Endothelial cell of umbilical vein (primary cell): ENCODE data around the gene KDM3B. TPM values are rescaled to one million over a fixed set of nuclear protein-coding genes. Genes with fewer than 3 reads are reported as not detected.

Source experiments
- BruUV-seq: library from RNA; stranded (reverse); fragments of 400-500 nt; replicated peaks from 2 replicates; lab custom pipeline; 2021; lab: Mats Ljungman, UMichigan
- CTCF ChIA-PET: fragments of 300-600, 350-600 bp; sonication (Branson Sonifier 250); formaldehyde crosslinking; loops from one replicate; lab custom pipeline; 2021; ENCODE audit warnings: antibody characterized with exemption, inconsistent platforms; lab: Charles Lee
- POLR2A ChIA-PET: fragments of 300-600, 350-600 bp; sonication (Branson Sonifier 250); formaldehyde crosslinking; loops from one replicate; lab custom pipeline; 2021; ENCODE audit warnings: antibody characterized with exemption, inconsistent platforms; lab: Charles Lee
- DNase-seq: peaks from one replicate; pipeline ENCODE4 v3.0.0-alpha.2; 2011; ENCODE audit warnings: low read depth, low spot score
- FAIRE-seq: peaks from 2 replicates; lab custom pipeline; 2011; peaks lifted over from hg19 to GRCh38; lab: Jason Lieb, UNC
- H2AFZ ChIP-seq: 2 replicates; pipeline ENCODE4 v1.6.0; 2012; ENCODE audit warnings: low read depth, low read length, control low read depth, inconsistent platforms
- H3K27ac ChIP-seq: 2 replicates; pipeline ENCODE4 v1.5.1; 2011; ENCODE audit warnings: low read depth, mild to moderate bottlenecking, control low read depth, low read length, moderate library complexity; ENCODE audit not compliant: insufficient read depth
- H3K27me3 ChIP-seq, 2 experiments: 2 replicates each; pipeline versions ENCODE4 v1.6.0 to v1.6.1; 2011; ENCODE audit warnings: low read length in 2 of 2, mixed read lengths in 1 of 2; ENCODE audit not compliant: control insufficient read depth in 2 of 2, insufficient read depth in 2 of 2
- H3K36me3 ChIP-seq, 2 experiments: 2 replicates in 1 of 2; 3 replicates in 1 of 2; pipeline ENCODE4 v1.5.1; 2011; ENCODE audit warnings: low read length in 2 of 2, mild to moderate bottlenecking in 1 of 2, moderate library complexity in 1 of 2; ENCODE audit not compliant: control insufficient read depth in 2 of 2, insufficient read depth in 2 of 2; ENCODE audit errors: extremely low read depth in 1 of 2
- H3K4me1 ChIP-seq: 3 replicates; pipeline ENCODE4 v1.5.1; 2011; ENCODE audit warnings: mild to moderate bottlenecking, low read length; ENCODE audit not compliant: control insufficient read depth, insufficient read depth; ENCODE audit errors: extremely low read depth
- H3K4me2 ChIP-seq: 2 replicates; pipeline ENCODE4 v1.6.1; 2011; ENCODE audit warnings: low read length, control low read depth, mixed read lengths; ENCODE audit not compliant: insufficient read depth
- H3K4me3 ChIP-seq, 3 experiments: fragments of 200-600 bp in 1 of 3; sonication (generic), shearing (Covaris generic) in 1 of 3; replicated peaks in 1 of 3; 2 replicates each; pipeline ENCODE4 v1.5.1; 2011 to 2016; ENCODE audit warnings: control low read depth in 3 of 3, low read length in 3 of 3, mild to moderate bottlenecking in 2 of 3, inconsistent platforms in 1 of 3, low read depth in 1 of 3, moderate library complexity in 1 of 3; ENCODE audit not compliant: insufficient read depth in 1 of 3
- H3K79me2 ChIP-seq: 2 replicates; pipeline ENCODE4 v1.6.0; 2012; ENCODE audit warnings: low read length, inconsistent platforms; ENCODE audit not compliant: control insufficient read depth, insufficient read depth
- H3K9ac ChIP-seq: replicated peaks from 2 replicates; pipeline ENCODE3; 2011; ENCODE audit warnings: low read length, control low read depth; ENCODE audit not compliant: insufficient read depth; ENCODE audit errors: extremely low read depth
- H3K9me1 ChIP-seq: replicated peaks from 3 replicates; pipeline ENCODE4 v1.6.0; 2011; ENCODE audit warnings: mild to moderate bottlenecking, low read length; ENCODE audit not compliant: control insufficient read depth, insufficient read depth; ENCODE audit errors: extremely low read depth
- H3K9me3 ChIP-seq: replicated peaks from 2 replicates; pipeline ENCODE4 v1.5.1; 2012; ENCODE audit warnings: low read length, inconsistent platforms; ENCODE audit not compliant: control insufficient read depth, insufficient read depth
- H4K20me1 ChIP-seq: replicated peaks from 2 replicates; pipeline ENCODE3; 2011; ENCODE audit warnings: mild to moderate bottlenecking, low read length; ENCODE audit not compliant: control insufficient read depth, insufficient read depth; ENCODE audit errors: extremely low read depth
- EZH2 ChIP-seq: IDR thresholded peaks from 2 replicates; pipeline ENCODE4 v1.6.1; 2012; ENCODE audit warnings: borderline replicate concordance, low read depth, mild to moderate bottlenecking, moderate library complexity, low read length, inconsistent platforms; ENCODE audit not compliant: severe bottlenecking
- FOS ChIP-seq: IDR thresholded peaks from 2 replicates; pipeline ENCODE4 v1.6.1; 2011; ENCODE audit warnings: mild to moderate bottlenecking, low read length, moderate library complexity, borderline replicate concordance; ENCODE audit not compliant: insufficient read depth
- GATA2 ChIP-seq: IDR thresholded peaks from 2 replicates; pipeline ENCODE4 v1.7.0; 2011; ENCODE audit warnings: low read depth, mild to moderate bottlenecking, moderate library complexity, mixed read lengths, low read length; ENCODE audit not compliant: insufficient read length, insufficient read depth
- JUN ChIP-seq: IDR thresholded peaks from 2 replicates; pipeline ENCODE4 v1.6.1; 2011; ENCODE audit warnings: borderline replicate concordance, low read depth; ENCODE audit not compliant: insufficient read length, insufficient read depth
- MAX ChIP-seq: IDR thresholded peaks from 2 replicates; pipeline ENCODE4 v1.6.1; 2011; ENCODE audit not compliant: insufficient read depth, insufficient read length
- MYC ChIP-seq: IDR thresholded peaks from one replicate; pipeline ENCODE4 v1.6.1; 2011; ENCODE audit warnings: mild to moderate bottlenecking, low read depth, low read length
- POLR2A ChIP-seq: IDR thresholded peaks from 2 replicates; pipeline ENCODE4 v1.6.1; 2012; ENCODE audit warnings: low read depth, mild to moderate bottlenecking, control low read depth, low read length
- POLR2AphosphoS5 ChIP-seq: IDR thresholded peaks from 2 replicates; pipeline ENCODE4 v1.6.1; 2012; ENCODE audit warnings: low read depth, mild to moderate bottlenecking, control low read depth, low read length, moderate library complexity; ENCODE audit not compliant: insufficient read depth
- dilution Hi-C: fragments of 300-500 bp; cut with MboI; formaldehyde crosslinking; loops from one replicate; pipeline ENCODE4 v1.15.0; 2019; ENCODE audit warnings: low sequenced_read_pairs; ENCODE audit not compliant: extremely low pct_ligation_motif_present
- intact Hi-C: fragments of 100-400 bp; cut with micrococcal nuclease; formaldehyde crosslinking; loops from one replicate; pipeline ENCODE4 v1.10.0; 2022
- polyA plus RNA-seq, 4 experiments: library from polyadenylated mRNA; depleted of rRNA in 3 of 4; stranded (reverse) in 3 of 4; unstranded in 1 of 4; fragments of >200 nt; gene quantifications; 2 replicates each; pipeline versions ENCODE4 v1.2.1 to v1.2.3, GENCODE V29; 2011 to 2012; ENCODE audit warnings: missing spikeins in 1 of 4
- total RNA-seq: library from RNA; stranded (reverse); gene quantifications from 2 replicates; pipeline ENCODE4 v1.2.3, GENCODE V29; 2021
- TF ChIP-seq, protein P1 (sequence below), 2 donors: IDR thresholded peaks; 1 replicate in 1 of 2; 2 replicates in 1 of 2; pipeline ENCODE4 v1.5.1; 2011; ENCODE audit warnings: low read length in 2 of 2, mild to moderate bottlenecking in 2 of 2, moderate library complexity in 2 of 2, control low read depth in 1 of 2, inconsistent platforms in 1 of 2, low read depth in 1 of 2; ENCODE audit not compliant: insufficient read depth in 1 of 2; ENCODE audit errors: extremely low read depth in 1 of 2

KDM3B gene
- total and polyA plus RNA-seq, 2 donors (not counting 3 experiments of a cell fraction or from before 2014, with no cell fraction given): 19.0 to 55.7 TPM

- Histone ChIP-seq H3K79me2 (peaks cover 20% of the 10 kb centered on the region), H3K36me3 (peaks cover 16 to 36% of the 10 kb centered on the region in 2 experiments), H3K4me2 (no peak overlapping the region), H3K27ac (no peak overlapping the region), H3K4me1 (peaks cover 11% of the 10 kb centered on the region), H4K20me1 (no peaks in the 10 kb centered on the region), H3K4me3 (no peak overlapping the region), H2AFZ (no peak overlapping the region), H3K9me1 (no peaks in the 10 kb centered on the region), H3K27me3 (no peaks in the 10 kb centered on the region), H3K9me3 (no peaks in the 10 kb centered on the region), H3K9ac (no peak overlapping the region)
- ChIA-PET POLR2A (interaction anchor here (0.7 to 1.2 kb wide), 2 partner anchors 12 to 198 kb away, joined by 3 to 6 read pairs; partner anchors contain the start of gene FAM53C), CTCF (interaction anchor here (1.6 to 5.7 kb wide), 2 partner anchors 12 to 127 kb away, joined by 5 to 64 read pairs; partner anchors contain the start of gene FAM53C)
- TF ChIP-seq, protein P1, sequence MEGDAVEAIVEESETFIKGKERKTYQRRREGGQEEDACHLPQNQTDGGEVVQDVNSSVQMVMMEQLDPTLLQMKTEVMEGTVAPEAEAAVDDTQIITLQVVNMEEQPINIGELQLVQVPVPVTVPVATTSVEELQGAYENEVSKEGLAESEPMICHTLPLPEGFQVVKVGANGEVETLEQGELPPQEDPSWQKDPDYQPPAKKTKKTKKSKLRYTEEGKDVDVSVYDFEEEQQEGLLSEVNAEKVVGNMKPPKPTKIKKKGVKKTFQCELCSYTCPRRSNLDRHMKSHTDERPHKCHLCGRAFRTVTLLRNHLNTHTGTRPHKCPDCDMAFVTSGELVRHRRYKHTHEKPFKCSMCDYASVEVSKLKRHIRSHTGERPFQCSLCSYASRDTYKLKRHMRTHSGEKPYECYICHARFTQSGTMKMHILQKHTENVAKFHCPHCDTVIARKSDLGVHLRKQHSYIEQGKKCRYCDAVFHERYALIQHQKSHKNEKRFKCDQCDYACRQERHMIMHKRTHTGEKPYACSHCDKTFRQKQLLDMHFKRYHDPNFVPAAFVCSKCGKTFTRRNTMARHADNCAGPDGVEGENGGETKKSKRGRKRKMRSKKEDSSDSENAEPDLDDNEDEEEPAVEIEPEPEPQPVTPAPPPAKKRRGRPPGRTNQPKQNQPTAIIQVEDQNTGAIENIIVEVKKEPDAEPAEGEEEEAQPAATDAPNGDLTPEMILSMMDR (IDR thresholded peaks at IDR 0.05; ENCODE audit: extremely low read depth in 1 of 2, insufficient read depth in 1 of 2, low read depth in 1 of 2, low read length in 2 of 2): no peak
- no peak for TF ChIP-seq POLR2AphosphoS5
- TF ChIP-seq MYC: no peak
- no peak for TF ChIP-seq MAX
- TF ChIP-seq GATA2: no peak
- no peak for TF ChIP-seq POLR2A
- no peak for TF ChIP-seq FOS
- no peak for TF ChIP-seq EZH2
- TF ChIP-seq JUN: no peak
- DNase-seq (no peak), FAIRE-seq (no peak)
- dilution Hi-C loops: no loop called here
- BruUV-seq: no TSS peak
- intact Hi-C loops: loop anchor here (5.0 kb wide), 3 partner anchors 128 to 682 kb away; no protein-coding TSS in a partner anchor
Measured at GRCh38 chr5:138349852-138350562, 2.5 kb upstream of the KDM3B start.
